GM18499 (cell line): ENCODE data around the gene GSK3B.
A peak's percentile ranks its signal among the peaks of the same experiment; 100 is the strongest.

Experiments used
- ATAC-seq: cut with Tn5 transposase; IDR thresholded peaks from one replicate; pipeline ENCODE4 v1.9.1; 2021; ENCODE audit warnings: moderate number of reproducible peaks; ENCODE audit not compliant: insufficient read depth, unreplicated experiment

GSK3B gene

DNA sequence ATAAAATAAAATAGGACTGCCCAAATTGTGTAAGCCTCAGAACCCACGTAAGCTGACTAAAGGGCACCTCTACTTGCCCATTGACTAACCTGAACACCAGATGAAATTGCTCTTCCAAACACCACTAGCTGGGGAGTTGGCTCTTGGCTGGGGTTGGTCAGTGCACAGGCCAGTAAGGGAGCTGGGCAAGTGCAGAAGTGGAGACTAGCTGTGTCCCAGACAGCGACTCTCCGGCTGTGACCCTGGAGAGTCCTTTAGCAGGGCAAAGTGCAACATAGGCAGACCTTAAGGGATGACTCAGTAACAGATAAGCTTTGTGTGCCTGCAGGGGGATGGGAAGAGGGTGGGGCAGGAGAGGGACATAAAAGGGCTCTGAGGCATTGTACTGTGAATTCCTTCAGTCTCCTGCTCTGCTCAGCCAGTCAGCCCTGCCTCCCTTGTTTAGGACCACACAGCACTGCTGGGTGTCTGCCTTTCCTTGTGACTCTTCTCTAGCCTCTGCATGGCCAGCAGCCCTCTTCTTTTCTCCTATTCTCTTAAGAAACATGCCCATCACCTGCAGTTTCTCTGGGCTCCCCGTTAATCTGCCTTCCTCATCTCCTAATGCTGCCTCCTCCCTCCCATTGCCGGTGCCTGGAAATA lies 299.2 kb downstream of the GSK3B start:
- no peak for ATAC-seq

DNA sequence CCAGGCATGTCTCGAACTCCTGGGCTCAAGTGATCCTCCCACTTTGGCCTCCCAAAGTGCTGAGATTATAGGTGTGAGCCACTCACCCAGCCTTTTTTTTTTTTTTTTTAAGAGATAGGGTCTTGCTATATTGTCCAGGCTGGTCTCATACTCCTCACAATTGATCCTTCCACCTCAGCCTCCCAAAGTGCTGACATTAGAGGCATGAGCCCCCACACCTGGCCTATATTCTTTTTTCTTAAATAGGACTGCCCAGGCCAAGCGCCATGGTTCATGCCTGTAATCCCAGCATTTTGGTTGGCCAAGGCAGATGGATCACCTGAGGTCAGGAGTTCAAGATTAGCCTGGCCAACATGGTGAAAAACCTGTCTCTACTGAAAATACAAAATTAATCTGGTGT lies 299.8 kb downstream of the GSK3B start:
- ATAC-seq, result no peak

DNA sequence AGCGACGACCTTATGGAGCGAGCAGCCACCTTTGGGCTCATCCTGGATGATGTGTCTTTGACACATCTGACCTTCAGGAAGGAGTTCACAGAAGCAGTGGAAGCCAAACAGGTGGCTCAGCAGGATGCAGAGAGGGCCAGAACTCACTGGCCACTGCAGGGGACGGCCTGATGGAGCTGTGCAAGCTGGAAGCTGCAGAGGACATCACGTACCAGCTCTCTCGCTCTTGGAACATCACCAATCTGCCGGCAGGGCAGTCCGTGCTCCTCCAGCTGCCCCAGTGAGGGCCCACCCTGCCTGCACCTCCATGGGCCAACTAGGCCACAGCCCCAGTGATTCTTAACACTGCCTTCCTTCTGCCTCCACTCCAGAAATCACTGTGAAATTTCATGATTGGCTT lies 302.0 kb downstream of the GSK3B start:
- ATAC-seq, result no peak

DNA sequence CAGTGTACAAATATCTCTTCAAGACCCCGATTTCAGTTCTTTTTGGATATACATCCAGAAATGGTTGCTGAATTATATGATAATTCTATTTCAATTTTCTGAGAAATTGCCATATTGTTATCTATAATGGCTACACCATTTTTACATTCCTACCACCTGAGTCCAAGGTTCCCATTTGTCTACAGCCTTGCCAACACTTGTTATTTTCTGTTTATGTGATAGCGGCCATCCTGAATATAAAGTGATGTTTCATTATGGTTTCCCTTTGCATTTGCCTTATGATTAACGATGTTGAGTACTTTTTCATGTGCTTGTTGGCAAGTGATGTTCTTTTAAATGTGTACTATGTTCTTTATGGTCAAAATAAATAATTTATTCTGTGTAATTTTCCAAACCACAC lies 303.9 kb downstream of the GSK3B start:
- no peak for ATAC-seq

DNA sequence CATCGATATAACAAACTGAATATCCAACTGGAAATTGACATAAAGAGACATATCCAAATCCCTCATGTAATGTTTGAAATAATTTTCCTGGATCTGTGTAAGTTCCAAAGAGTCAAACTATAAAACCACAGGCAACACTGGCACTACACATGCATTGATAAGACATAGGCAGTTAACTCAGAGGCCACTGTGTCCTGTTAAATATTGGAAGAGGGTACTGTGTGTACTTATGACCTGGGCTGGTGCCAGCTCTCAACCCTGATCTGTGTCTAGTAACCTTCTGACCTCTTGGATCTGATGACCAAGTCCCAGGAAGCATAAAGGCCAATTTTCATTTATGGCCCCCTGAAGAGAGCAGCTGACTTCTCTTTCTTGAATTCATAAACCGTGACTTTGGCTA lies 307.8 kb downstream of the GSK3B start:
- ATAC-seq, result no peak

DNA sequence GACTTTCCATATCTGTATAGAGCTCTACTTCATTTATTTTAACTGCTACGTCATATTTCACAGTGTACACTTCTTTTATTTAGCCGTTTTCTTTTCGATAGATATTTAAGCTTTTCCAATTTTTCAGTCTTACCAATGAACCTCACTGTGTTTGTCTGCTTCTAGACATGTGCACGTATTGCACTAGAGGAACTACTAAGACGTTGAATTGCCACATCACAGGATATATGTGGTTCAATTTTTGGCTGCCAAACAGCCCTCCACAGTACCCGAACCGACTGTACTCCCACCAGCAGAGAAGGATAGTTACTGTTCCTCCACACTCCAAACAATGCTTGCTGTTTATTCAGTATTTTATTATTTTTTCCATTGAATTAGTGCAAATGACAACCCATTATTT lies 310.4 kb downstream of the GSK3B start:
- ATAC-seq, result no peak

DNA sequence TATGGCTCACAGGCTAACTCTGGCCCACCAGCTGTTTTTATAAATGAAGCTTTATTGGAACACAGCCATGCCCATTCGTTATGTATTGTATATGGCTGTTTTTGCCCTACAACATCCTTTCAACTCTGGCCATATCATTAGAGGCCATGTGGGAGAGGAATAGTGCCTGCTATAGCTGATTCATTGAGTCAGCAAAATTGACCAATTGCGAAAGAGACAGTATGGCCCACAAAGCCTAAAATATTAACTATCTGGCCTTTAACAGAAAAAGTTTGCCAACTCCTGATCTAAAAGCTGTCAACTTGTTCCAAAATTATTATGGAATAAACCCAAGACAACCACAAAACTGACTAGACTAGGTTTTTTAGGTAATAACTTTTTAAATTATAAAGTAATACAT lies 311.0 kb downstream of the GSK3B start:
- no peak for ATAC-seq

DNA sequence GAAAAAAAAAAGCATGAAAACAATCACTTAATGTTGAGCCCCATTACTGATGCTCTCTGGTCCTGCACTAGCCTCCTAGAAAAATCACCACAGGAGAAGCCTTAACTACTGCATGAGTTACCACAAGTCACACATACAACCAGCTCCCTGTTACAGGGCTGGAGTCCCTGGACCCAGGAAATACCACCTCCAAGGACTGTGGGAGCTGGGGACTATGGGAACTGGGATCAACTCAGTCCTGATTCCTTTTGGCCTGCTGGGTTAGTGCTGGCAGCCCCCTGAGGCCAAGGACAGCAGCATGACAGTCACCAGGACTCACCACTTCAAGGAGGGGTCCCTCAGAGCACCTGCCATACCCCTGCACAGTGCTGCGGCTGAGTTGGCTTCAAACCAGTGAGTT lies 311.8 kb downstream of the GSK3B start:
- no peak for ATAC-seq

DNA sequence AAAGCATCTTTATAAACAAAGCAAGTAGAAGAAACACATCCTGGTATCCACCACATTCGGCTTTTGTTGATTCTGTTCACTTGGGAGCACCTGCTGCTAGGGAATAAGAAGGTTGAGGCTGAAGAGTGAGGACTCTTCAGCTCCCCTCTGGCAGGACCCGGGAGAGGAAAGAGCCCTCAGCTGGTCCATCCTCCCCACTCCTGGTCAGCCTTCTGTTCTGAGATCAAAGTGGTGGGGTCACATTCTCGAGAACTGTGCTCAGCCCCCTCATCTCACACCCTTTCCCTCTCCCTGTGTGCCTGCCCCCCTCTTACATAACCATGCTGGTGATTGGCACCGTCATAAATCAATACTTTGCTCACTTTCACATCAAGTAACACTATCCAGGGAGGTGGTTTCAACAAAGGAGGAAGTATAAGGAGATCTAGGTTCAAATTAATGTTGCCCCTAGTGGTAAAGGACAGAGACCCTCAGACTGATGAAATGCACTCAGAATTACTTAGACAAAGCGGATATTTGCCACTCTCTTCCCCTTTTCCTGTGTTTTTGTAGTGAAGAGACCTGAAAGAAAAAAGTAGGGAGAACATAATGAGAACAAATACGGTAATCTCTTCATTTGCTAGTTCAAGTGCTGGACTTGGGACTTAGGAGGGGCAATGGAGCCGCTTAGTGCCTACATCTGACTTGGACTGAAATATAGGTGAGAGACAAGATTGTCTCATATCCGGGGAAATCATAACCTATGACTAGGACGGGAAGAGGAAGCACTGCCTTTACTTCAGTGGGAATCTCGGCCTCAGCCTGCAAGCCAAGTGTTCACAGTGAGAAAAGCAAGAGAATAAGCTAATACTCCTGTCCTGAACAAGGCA lies 312.7 kb downstream of the GSK3B start, which contains the start of gene NR1I2:
Gene NR1I2 (plus strand): TSS at position 772 of the 869 bp plus-strand sequence.
- no peak for ATAC-seq

DNA sequence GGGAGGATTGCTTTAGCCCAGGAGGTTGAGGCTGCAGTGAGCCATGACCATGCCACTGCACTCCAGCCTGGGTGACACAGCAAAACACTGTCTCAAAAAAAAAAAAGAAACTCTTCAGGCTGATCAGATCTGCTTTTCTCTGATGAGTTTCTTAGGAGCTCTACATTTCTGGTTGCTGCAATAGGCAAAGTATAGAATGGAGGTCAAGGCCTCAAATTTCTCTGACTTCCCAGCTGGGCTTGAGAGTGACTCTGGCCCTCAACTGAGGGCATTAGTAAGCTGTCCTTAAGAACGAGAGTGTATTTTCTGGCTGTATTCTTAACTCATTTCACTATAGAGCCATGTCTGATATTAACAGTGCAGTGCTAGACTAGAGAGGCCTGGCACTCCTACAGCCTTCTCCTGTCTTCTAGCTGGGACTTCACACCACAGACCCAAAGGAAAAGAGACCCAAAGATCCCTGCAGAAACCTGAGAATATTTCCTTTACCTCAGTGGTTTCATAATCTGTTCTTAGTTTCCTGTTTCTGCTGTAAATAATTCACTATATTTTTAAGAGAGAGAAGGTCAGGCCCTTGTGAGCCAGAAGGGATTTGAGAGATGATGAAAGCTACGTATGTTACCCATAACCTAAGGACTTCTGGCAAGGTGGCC lies 314.4 kb downstream of the GSK3B start:
- ATAC-seq, result no peak

DNA sequence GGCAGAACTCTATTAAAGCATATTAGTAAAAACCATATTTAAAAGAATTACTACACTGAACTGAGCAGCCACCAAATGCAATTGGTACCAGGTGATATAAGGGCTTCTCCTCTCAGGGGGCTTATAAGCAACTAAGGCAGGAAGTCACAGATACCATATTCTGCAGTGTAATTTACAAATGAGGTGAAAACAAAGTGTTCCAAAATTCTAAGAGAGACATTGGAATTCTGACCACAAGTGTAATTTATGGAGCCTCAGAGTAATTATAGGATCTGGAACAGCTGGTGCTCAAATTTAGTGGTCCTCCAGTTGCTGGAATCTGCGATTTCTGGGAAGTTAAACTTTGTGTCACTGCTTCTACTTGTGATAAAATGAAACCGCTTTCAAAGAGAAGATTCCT lies 315.4 kb downstream of the GSK3B start:
- ATAC-seq, result no peak

DNA sequence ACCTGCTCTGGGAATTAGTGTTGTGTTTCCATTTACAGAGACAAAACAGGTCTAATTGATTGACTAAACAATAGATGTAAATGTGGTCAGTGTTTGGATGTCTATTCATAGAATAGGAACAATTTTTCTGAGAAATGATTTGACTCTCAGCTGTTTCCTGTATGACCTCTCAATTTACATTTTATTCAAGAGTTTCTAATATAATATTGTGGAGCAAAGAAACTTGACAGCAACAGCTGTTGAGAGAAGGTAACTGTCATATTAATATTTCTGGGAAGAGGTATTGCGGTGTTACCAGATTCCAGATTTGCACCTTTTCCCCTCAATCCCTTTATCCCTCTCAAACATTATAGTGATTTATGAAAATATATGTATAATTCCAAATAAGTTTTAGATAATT lies 316.1 kb downstream of the GSK3B start:
- ATAC-seq, result no peak

DNA sequence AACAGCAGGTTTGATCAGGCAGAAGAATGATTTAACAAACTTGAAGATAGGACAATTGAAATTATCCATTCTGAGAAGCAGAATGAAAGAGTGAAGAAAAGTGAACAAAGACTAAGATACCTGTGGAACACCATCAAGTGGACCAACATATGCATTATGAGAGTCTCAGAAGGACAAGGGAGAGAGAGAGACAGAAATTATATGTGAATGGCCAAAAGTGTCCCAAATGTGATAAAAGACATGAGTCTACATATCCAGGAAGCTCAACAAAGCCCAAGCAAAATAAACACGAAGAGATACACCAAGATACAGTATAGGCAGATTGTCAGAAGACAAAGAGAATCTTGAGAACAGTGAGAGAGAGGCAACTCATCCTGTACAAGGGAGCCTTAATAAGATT lies 317.9 kb downstream of the GSK3B start:
- no peak for ATAC-seq

DNA sequence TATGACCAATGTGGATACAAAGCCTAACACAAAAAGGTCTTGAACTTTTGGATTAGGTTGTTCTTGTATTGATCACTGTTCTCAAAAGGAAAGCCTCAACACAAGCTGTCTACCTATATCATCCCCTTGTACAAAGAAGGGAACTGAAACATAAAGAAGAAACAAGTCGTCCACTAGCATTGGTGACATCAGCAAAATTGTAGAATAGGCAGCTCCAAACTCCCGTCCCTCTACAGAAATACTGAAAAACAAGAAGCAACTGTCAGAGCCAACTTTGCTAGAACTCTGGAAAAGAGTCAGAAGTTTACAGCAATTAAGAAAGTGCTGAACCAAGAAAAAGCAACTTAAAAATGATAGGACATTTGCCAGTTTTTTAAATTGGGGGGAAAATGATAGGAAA lies 319.8 kb downstream of the GSK3B start:
- peak; percentile 81 for ATAC-seq
